ENCODE results near the gene SPOCK3. TPM values are rescaled to one million over a fixed set of nuclear protein-coding genes. Genes with fewer than 3 reads are reported as not detected.
"Not testable (repeated sequence)": the region's sequence is repeated elsewhere in the genome, so short reads cannot be mapped to it uniquely, and the experiment has no call there.

The SPOCK3 gene
- total RNA-seq, 2 experiments from 2014 or later, result not detected

DNA sequence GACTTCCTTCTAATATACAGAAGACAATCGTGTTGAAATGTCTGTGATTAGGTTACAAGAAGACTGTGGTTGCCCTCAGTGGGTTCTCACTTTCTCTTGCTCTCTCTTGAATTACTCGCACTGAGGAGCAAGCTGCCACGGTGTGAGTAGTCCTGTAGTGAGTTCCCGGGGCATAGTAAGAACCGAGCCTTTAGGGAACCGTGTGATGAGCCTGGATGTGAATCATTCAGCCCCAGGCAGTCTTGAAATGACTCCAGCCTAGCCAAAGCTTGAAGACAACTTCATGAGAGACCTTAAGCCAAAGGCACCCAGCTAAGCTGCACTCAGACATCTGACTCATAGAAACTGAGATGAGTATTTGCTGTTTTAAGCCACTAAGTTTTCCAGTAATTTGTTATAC is 292.7 kb downstream of the SPOCK3 start:
- DNase-seq (no peak), ATAC-seq (no peak)
- Mint-ChIP-seq H3K27me3 (no peaks in the 10 kb centered on the region), H3K4me1 (no peaks in the 10 kb centered on the region), H3K4me3 (no peak overlapping the region), H3K27ac (no peak overlapping the region), H3K9me3 (ENCODE audit: low read depth) (no peaks in the 10 kb centered on the region), H3K36me3 (no peaks in the 10 kb centered on the region)
- CTCF ChIA-PET, result interaction anchor here (0.6 kb wide), 1 partner anchor 664 kb away, joined by 4 read pairs; no protein-coding TSS in a partner anchor

- H3K27ac Mint-ChIP-seq, result no peak overlapping the region
- no peak for DNase-seq
- H3K27me3 Mint-ChIP-seq, result no peaks in the 10 kb centered on the region
- H3K36me3 Mint-ChIP-seq, result no peaks in the 10 kb centered on the region
- CTCF ChIA-PET, result interaction anchor here (0.6 kb wide), 1 partner anchor 96 kb away, joined by 3 read pairs; no protein-coding TSS in a partner anchor
- no peaks in the 10 kb centered on the region for H3K4me1 Mint-ChIP-seq
- peaks cover 3% of the 10 kb centered on the region for H3K9me3 Mint-ChIP-seq (ENCODE audit: low read depth)
- no peak for ATAC-seq
- H3K4me3 Mint-ChIP-seq, result no peak overlapping the region
Observed at GRCh38 chr4:166930464-166930863, 303.8 kb downstream of the SPOCK3 start.

DNA sequence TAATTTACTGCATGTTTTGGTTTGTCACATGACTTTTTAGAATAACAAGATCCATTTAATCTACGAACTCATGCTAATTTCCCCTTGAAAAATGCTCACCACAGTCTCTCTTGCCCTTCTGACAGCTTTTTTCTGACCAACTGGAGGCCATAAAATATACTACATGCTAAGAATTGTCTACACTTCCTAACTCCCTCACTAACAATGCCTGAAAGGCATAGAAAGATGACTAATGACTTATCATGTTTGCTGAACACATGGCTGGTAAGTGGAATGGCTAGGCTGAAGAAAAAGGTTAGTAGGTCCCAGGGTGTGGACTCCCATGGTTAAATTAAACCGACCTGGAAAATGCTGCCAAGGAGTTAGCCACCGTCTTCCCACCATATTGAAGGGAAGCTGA is 309.9 kb downstream of the SPOCK3 start:
- Mint-ChIP-seq H3K4me1 (no peaks in the 10 kb centered on the region), H3K9me3 (ENCODE audit: low read depth) (peaks cover 8% of the 10 kb centered on the region), H3K36me3 (no peaks in the 10 kb centered on the region), H3K27me3 (no peaks in the 10 kb centered on the region), H3K4me3 (no peak overlapping the region), H3K27ac (no peak overlapping the region)
- DNase-seq, result no peak
- ATAC-seq, result no peak
- CTCF ChIA-PET, result no interaction called here

DNA sequence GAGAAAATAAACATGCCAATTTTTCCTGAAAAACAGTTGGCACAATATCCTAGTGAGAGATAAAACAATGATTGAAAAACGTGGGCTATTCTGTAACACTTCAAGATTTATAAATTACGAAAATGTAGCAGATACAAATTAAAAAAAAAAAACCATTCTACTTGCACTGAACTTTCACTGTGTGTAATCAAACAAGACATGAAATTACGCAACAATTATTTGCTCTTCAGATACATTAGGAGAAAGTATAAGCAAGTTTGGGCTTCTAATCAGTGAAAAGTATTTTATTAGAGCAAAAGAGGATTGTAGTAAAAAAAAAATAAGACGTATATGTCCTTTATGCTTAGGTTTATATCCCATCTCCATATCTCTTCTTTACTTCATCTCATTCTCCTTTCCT is 320.4 kb downstream of the SPOCK3 start:
- H3K9me3 Mint-ChIP-seq (ENCODE audit: low read depth), result peaks cover 2% of the 10 kb centered on the region
- H3K36me3 Mint-ChIP-seq, result no peaks in the 10 kb centered on the region
- H3K4me3 Mint-ChIP-seq, result no peak overlapping the region
- H3K4me1 Mint-ChIP-seq, result no peaks in the 10 kb centered on the region
- CTCF ChIA-PET, result no interaction called here
- no peak for ATAC-seq
- DNase-seq, result no peak
- H3K27ac Mint-ChIP-seq, result no peak overlapping the region
- no peaks in the 10 kb centered on the region for H3K27me3 Mint-ChIP-seq

GRCh38 chr4:166903408-166903807 is 330.9 kb downstream of the SPOCK3 start:
- Mint-ChIP-seq H3K9me3 (ENCODE audit: low read depth) (peaks cover 2% of the 10 kb centered on the region), H3K36me3 (no peaks in the 10 kb centered on the region), H3K4me3 (no peak overlapping the region), H3K27me3 (no peaks in the 10 kb centered on the region), H3K4me1 (no peaks in the 10 kb centered on the region), H3K27ac (no peak overlapping the region)
- CTCF ChIA-PET, result no interaction called here
- DNase-seq (no peak), ATAC-seq (no peak)

- no peaks in the 10 kb centered on the region for H3K36me3 Mint-ChIP-seq
Observed at GRCh38 chr4:166902941-166903340, 331.4 kb downstream of the SPOCK3 start.

GRCh38 chr4:166896254-166896653 is 338.0 kb downstream of the SPOCK3 start:
- Mint-ChIP-seq H3K9me3 (ENCODE audit: low read depth) (peaks cover 3% of the 10 kb centered on the region), H3K4me3 (no peak overlapping the region), H3K27me3 (no peaks in the 10 kb centered on the region), H3K4me1 (no peaks in the 10 kb centered on the region), H3K36me3 (no peaks in the 10 kb centered on the region), H3K27ac (no peak overlapping the region)
- no peak for DNase-seq
- ATAC-seq, result no peak
- CTCF ChIA-PET, result no interaction called here

More at GRCh38 chr4:166902941-166903340, 331.4 kb downstream of the SPOCK3 start:
- Mint-ChIP-seq H3K4me3 (no peak overlapping the region), H3K9me3 (ENCODE audit: low read depth) (peaks cover 2% of the 10 kb centered on the region), H3K27ac (no peak overlapping the region), H3K27me3 (no peaks in the 10 kb centered on the region), H3K4me1 (no peaks in the 10 kb centered on the region)
- ATAC-seq, result no peak
- CTCF ChIA-PET, result no interaction called here
- no peak for DNase-seq

DNA sequence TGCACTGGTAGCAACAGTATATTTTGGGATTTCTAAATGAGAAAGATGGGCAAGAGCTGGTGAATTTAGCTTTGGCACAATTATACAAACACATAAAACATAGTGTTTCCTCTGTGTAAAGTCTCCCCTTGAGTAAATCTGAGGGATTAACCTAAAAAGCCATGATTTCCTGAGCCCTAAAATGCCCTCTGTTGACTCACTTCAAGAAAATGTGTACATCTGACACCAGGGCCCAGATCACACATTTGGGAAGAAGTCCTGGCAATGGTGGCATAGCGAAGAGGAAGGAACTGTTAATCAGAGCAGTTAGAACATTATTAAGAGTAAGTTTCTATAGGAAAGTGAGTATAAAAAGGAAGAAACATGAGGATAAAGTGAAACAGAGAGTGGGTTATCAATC is 338.5 kb downstream of the SPOCK3 start:
- CTCF ChIA-PET, result no interaction called here
- ATAC-seq (no peak), DNase-seq (no peak)
- H3K4me3 Mint-ChIP-seq, result no peak overlapping the region
- no peaks in the 10 kb centered on the region for H3K4me1 Mint-ChIP-seq
- no peak overlapping the region for H3K27ac Mint-ChIP-seq
- H3K36me3 Mint-ChIP-seq, result no peaks in the 10 kb centered on the region
- H3K9me3 Mint-ChIP-seq (ENCODE audit: low read depth), result peaks cover 3% of the 10 kb centered on the region
- H3K27me3 Mint-ChIP-seq, result no peaks in the 10 kb centered on the region

DNA sequence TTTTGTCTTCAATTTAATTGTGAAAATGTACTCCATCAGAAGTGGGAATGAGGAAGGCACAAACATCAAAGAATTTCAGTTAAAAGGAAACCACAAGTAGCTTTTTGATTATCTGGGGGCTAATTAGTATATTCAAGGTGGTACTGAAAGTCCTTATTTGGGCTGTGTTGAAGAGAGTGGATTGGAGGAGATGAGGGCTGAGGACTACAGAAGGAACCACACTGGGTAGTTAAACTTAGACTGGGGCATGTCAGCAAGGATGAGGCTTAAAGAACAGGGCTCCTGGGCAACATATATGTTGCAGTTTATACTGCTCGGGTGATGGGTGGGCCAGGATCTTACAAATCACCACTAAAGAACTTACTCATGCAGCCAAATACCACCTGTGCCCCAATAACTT is 346.8 kb downstream of the SPOCK3 start:
- no peaks in the 10 kb centered on the region for H3K9me3 Mint-ChIP-seq (ENCODE audit: low read depth)
- CTCF ChIA-PET, result no interaction called here

DNA sequence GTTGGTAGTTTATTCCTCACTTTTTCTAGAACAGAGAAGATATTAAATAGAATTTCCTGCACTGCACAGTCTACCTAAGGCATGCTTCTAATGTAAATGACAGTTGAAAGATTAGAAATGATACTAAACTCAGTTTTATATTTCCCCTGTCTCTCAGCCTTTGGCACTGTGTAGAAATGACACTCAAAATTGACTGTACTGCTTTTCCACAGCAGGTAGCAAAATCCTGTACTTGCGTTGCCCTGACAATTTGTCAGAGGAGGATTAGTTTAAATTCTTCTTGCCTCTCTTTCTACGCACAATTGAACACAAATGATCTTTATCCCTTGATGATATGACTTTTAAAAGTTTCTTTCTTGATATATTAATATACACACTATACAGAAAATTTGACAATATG is 347.6 kb downstream of the SPOCK3 start:
- CTCF ChIA-PET, result no interaction called here
- no peaks in the 10 kb centered on the region for H3K4me1 Mint-ChIP-seq
- no peak overlapping the region for H3K4me3 Mint-ChIP-seq
- no peak overlapping the region for H3K27ac Mint-ChIP-seq
- DNase-seq (no peak), ATAC-seq (no peak)
- no peaks in the 10 kb centered on the region for H3K27me3 Mint-ChIP-seq
- no peaks in the 10 kb centered on the region for H3K9me3 Mint-ChIP-seq (ENCODE audit: low read depth)
- no peaks in the 10 kb centered on the region for H3K36me3 Mint-ChIP-seq

More for the DNA sequence above, 346.8 kb downstream of the SPOCK3 start:
- H3K27me3 Mint-ChIP-seq, result no peaks in the 10 kb centered on the region
- DNase-seq (no peak), ATAC-seq (no peak)
- no peak overlapping the region for H3K27ac Mint-ChIP-seq
- H3K4me1 Mint-ChIP-seq, result no peaks in the 10 kb centered on the region
- no peak overlapping the region for H3K4me3 Mint-ChIP-seq
- H3K36me3 Mint-ChIP-seq, result no peaks in the 10 kb centered on the region

DNA sequence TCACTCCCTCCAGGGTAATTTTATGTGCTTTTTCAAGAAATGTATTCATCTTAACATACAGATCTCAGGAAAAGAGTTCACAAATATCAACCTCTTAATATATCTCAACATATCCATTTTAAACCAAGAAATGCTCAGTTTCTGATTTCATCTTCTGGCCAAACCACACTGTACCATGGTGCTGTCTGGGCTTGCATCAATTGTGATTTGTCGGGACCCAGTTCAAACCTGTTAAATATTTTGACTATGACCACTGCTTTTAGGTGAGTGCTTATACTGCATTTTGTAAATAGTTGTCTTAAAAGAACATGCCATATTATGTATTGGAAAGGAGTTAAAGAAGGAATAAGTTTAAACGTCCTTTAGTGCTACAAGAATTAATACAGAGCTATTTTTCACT is 352.1 kb downstream of the SPOCK3 start:
- ATAC-seq, result no peak
- H3K4me1 Mint-ChIP-seq, result no peaks in the 10 kb centered on the region
- H3K36me3 Mint-ChIP-seq, result no peaks in the 10 kb centered on the region

DNA sequence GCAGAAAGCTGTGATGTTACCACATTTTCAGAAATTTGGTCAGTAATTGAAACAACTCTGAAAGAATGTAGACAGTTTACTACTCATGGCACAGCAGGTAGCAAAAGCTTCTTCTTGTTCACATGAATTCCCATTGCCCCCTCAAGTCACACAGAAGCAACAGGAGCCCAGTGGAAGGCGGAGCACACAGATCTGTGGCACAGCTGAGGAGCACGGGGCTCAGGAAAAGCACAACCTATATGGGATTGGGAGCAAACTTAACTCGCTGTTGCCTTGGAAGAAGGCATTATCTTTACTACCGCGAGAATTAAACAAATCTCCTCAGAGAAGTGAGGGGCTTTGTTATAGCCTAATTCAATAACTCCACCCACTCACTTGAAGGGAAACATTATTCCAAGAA is 358.5 kb downstream of the SPOCK3 start:
- no peaks in the 10 kb centered on the region for H3K36me3 Mint-ChIP-seq
- no peaks in the 10 kb centered on the region for H3K4me1 Mint-ChIP-seq
- CTCF ChIA-PET, result no interaction called here
- H3K4me3 Mint-ChIP-seq, result no peak overlapping the region
- no peak for ATAC-seq
- no peak overlapping the region for H3K27ac Mint-ChIP-seq
- DNase-seq, result no peak
- H3K27me3 Mint-ChIP-seq, result no peaks in the 10 kb centered on the region
- peaks cover 2% of the 10 kb centered on the region for H3K9me3 Mint-ChIP-seq (ENCODE audit: low read depth)

More for the DNA sequence above, 352.1 kb downstream of the SPOCK3 start:
- Mint-ChIP-seq H3K9me3 (ENCODE audit: low read depth) (no peaks in the 10 kb centered on the region), H3K4me3 (no peak overlapping the region), H3K27ac (no peak overlapping the region), H3K27me3 (no peaks in the 10 kb centered on the region)
- no peak for DNase-seq
- CTCF ChIA-PET, result no interaction called here

DNA sequence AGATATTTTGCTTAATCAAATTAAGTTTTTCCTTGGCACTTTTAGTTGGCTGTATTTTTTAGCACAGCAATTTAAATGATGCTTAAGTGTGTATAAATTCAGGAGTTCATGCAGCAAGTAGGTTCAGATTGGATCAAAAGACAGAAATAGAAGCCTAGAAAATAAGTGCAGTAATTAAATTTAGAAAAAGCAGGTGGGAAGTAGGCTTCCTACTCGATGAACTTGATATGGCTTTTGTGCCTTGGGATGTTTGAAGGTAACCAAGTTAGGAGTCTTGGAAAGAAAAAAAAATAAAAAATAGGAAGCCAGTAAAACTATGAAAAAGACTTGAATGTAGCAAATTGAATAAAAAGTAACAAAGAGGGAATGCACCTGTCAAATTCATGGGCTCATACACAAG is 372.3 kb downstream of the SPOCK3 start:
- ATAC-seq (no peak), DNase-seq (no peak)
- no peak overlapping the region for H3K4me3 Mint-ChIP-seq
- CTCF ChIA-PET, result no interaction called here
- H3K27me3 Mint-ChIP-seq, result no peaks in the 10 kb centered on the region
- H3K36me3 Mint-ChIP-seq, result no peaks in the 10 kb centered on the region
- peaks cover 3% of the 10 kb centered on the region for H3K9me3 Mint-ChIP-seq (ENCODE audit: low read depth)
- H3K4me1 Mint-ChIP-seq, result no peaks in the 10 kb centered on the region
- H3K27ac Mint-ChIP-seq, result no peak overlapping the region

DNA sequence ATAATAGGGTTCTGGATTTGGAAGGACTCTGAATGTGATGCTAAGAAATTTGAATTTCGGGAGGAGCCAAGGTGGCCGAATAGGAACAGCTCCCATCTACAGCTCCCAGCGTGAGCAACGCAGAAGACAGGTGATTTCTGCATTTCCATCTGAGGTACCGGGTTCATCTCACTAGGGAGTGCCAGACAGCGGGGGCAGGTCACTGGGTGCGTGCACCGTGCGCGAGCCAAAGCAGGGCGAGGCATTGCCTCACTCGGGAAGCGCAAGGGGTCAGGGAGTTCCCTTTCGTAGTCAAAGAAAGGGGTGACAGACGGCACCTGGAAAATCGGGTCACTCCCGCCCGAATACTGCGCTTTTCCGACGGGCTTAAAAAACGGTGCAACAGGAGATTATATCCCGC is 383.9 kb downstream of the SPOCK3 start:
- H3K4me1 Mint-ChIP-seq; ATAC-seq; H3K27ac Mint-ChIP-seq; DNase-seq; CTCF ChIA-PET; H3K4me3 Mint-ChIP-seq; H3K9me3 Mint-ChIP-seq (ENCODE audit: low read depth); H3K36me3 Mint-ChIP-seq; H3K27me3 Mint-ChIP-seq: not testable (repeated sequence)

DNA sequence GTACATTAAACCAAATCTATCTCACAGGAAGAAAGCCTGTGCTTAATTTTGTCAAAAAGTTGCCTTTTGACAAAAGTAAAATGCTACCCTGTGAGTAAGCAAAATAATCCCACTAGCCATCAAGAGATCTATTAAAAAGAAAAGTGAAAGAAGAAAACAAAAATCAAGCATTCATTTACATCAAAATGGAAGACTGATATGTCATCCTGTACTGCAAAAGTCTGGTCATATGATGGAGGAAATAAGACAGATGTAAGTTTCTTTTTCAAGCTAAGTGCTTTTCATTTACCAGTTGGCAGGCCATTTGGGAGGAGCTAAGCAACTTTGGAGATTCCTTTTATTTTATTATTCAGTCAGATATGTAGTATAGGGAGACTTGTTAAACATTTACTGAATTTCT is 387.4 kb downstream of the SPOCK3 start:
- CTCF ChIA-PET, result no interaction called here

More for the DNA sequence above, 387.4 kb downstream of the SPOCK3 start:
- H3K27me3 Mint-ChIP-seq, result no peaks in the 10 kb centered on the region
- no peak for DNase-seq
- H3K4me1 Mint-ChIP-seq, result no peaks in the 10 kb centered on the region
- H3K27ac Mint-ChIP-seq, result no peak overlapping the region
- no peak overlapping the region for H3K4me3 Mint-ChIP-seq
- H3K9me3 Mint-ChIP-seq (ENCODE audit: low read depth), result peaks cover 2% of the 10 kb centered on the region
- H3K36me3 Mint-ChIP-seq, result no peaks in the 10 kb centered on the region
- no peak for ATAC-seq

Measured in activated CD8-positive, alpha-beta memory T cell treated with anti-CD3 and anti-CD28 coated beads, Interleukin-2, amount 10 ng/mL, durations not matched to agents 7 days and 5 days (primary cell).